ENCODE data around the gene PABPN1. TPM values are rescaled to one million over a fixed set of nuclear protein-coding genes. Genes with fewer than 3 reads are reported as not detected.

The PABPN1 gene
- total and polyA plus RNA-seq, 2 of the 13 experiments (the other 11 are each of a cell fraction or from before 2014, with no cell fraction given) = 233 to 524 TPM

- TF ChIP-seq UBTF (CRISPR knock-in tag; IDR thresholded peaks at IDR 0.05) = no peak
- TF ChIP-seq AGO1 (IDR thresholded peaks at IDR 0.05; ENCODE audit: low read depth, low read length, poor library complexity, severe bottlenecking) = no peak
- 0 out of 2 replicates have a peak, but pooled peaks have one; percentile 7 for TF ChIP-seq ESRRA (CRISPR knock-in tag; IDR thresholded peaks at IDR 0.05; ENCODE audit: low read depth)
- no peak for TF ChIP-seq BRCA1 (CRISPR knock-in tag; IDR thresholded peaks at IDR 0.05)
- peak; percentile 91 for TF ChIP-seq PAF1 (CRISPR knock-in tag; IDR thresholded peaks at IDR 0.05)
- no peak for TF ChIP-seq MNT (IDR thresholded peaks at IDR 0.05)
- TF ChIP-seq ZNF263 (CRISPR knock-in tag; IDR thresholded peaks at IDR 0.05) = no peak
- TF ChIP-seq, protein P1, sequence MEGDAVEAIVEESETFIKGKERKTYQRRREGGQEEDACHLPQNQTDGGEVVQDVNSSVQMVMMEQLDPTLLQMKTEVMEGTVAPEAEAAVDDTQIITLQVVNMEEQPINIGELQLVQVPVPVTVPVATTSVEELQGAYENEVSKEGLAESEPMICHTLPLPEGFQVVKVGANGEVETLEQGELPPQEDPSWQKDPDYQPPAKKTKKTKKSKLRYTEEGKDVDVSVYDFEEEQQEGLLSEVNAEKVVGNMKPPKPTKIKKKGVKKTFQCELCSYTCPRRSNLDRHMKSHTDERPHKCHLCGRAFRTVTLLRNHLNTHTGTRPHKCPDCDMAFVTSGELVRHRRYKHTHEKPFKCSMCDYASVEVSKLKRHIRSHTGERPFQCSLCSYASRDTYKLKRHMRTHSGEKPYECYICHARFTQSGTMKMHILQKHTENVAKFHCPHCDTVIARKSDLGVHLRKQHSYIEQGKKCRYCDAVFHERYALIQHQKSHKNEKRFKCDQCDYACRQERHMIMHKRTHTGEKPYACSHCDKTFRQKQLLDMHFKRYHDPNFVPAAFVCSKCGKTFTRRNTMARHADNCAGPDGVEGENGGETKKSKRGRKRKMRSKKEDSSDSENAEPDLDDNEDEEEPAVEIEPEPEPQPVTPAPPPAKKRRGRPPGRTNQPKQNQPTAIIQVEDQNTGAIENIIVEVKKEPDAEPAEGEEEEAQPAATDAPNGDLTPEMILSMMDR (CRISPR knock-in tag; IDR thresholded peaks at IDR 0.05) = no peak
- no peak for TF ChIP-seq IKZF5 (CRISPR knock-in tag; IDR thresholded peaks at IDR 0.05)
- TF ChIP-seq, protein P2, sequence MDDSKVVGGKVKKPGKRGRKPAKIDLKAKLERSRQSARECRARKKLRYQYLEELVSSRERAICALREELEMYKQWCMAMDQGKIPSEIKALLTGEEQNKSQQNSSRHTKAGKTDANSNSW (CRISPR knock-in tag; IDR thresholded peaks at IDR 0.05; ENCODE audit: borderline replicate concordance) = no peak
- no peak for TF ChIP-seq ZNF430 (CRISPR knock-in tag; IDR thresholded peaks at IDR 0.05)
- TF ChIP-seq ZFYVE20 (CRISPR knock-in tag; IDR thresholded peaks at IDR 0.05; ENCODE audit: borderline replicate concordance, low read depth) = 0 out of 2 replicates have a peak, but pooled peaks have one; percentile 28
- no peak for TF ChIP-seq PCBP2 (optimal IDR thresholded peaks at IDR 0.05; ENCODE audit: low read depth, low read length, poor library complexity, severe bottlenecking)
- TF ChIP-seq, protein P3, sequence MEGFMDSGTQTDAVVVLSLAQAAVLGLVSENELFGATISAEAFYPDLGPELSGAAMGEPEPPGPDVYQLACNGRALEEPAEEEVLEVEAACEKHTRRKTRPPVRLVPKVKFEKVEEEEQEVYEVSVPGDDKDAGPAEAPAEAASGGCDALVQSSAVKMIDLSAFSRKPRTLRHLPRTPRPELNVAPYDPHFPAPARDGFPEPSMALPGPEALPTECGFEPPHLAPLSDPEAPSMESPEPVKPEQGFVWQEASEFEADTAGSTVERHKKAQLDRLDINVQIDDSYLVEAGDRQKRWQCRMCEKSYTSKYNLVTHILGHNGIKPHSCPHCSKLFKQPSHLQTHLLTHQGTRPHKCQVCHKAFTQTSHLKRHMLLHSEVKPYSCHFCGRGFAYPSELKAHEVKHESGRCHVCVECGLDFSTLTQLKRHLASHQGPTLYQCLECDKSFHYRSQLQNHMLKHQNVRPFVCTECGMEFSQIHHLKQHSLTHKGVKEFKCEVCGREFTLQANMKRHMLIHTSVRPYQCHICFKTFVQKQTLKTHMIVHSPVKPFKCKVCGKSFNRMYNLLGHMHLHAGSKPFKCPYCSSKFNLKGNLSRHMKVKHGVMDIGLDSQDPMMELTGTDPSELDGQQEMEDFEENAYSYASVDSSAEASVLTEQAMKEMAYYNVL (CRISPR knock-in tag; IDR thresholded peaks at IDR 0.05; ENCODE audit: borderline replicate concordance) = no peak
- TF ChIP-seq HNRNPLL (IDR thresholded peaks at IDR 0.05; ENCODE audit: low read depth, low read length, poor library complexity, severe bottlenecking) = no peak
- no peak for TF ChIP-seq ZNF225 (CRISPR knock-in tag; IDR thresholded peaks at IDR 0.05)
- TF ChIP-seq NR2F2 (IDR thresholded peaks at IDR 0.05; ENCODE audit: borderline replicate concordance, low read depth) = no peak
- TF ChIP-seq CBX5 (CRISPR knock-in tag; IDR thresholded peaks at IDR 0.05; ENCODE audit: borderline replicate concordance) = no peak
Observed at GRCh38 chr14:23326491-23327332, 5.5 kb downstream of the PABPN1 start (continued).
